NCI-H2196 (cell line): ENCODE results near the gene GPR78.
"Not testable (repeated sequence)": the region's sequence is repeated elsewhere in the genome, so short reads cannot be mapped to it uniquely, and the experiment has no call there.

Source experiments
- DNase-seq: peaks from one replicate; lab custom pipeline; 2025; ENCODE audit not compliant: unreplicated experiment; lab: John Stamatoyannopoulos, UW

Gene GPR78

DNA sequence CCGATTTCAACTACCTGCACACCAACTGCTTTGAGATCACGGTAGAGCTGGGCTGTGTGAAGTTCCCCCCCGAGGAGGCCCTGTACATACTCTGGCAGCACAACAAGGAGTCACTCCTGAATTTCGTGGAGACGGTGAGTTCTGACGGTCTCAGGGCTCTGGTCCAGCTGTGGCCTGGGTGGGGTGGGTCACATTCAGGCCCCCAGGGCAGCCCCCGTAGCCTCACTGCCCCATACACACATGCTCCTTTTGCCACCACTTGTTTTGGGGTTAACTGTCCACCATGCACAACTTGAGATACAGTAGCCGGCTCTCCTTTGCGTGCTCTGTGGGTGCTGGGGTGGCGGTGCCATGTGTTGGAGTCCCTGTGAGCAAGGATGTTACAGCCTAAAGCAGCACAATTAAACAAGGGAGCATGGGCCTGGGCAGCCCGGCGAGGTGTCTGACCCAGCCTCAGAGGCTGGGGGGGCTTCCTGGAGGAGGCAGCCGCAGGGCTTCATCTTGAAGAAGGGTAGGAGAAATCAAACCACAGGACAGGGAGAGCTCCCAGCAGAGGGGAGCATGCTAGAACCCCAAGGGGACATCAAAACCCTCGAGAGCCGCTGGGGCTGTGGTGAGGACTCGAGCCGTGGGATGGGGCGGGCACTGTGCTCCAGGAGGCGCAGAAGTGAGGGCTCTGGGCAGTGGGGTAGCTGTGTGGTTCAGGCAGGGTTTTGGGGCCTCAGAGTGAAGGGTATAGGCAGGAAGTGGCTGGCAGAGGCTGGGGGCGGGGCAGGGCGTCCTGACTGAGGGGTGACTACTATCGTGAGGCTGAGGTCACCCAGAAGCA is 34.4 kb downstream of the GPR78 start:
- DNase-seq = no peak

DNA sequence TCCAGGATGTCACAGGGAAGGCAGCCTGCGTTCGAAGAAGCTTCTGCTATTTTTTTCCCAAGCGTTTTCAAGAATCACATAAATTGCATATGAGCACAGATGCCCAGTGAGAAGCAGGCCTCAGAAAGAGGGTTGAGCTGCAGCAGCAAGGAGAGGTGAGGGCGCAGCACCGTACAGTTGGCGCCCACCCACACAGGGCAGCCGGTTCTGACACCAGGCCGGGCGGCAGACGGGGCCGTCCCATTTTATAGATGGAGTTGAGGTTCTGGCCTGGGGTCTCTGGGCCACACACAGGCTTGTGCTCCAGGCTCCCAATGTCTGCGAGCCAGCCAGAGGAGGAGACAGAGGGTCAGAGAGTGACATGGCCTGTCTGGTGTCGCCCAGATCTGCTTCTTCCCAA is 35.2 kb downstream of the GPR78 start:
- DNase-seq = no peak

DNA sequence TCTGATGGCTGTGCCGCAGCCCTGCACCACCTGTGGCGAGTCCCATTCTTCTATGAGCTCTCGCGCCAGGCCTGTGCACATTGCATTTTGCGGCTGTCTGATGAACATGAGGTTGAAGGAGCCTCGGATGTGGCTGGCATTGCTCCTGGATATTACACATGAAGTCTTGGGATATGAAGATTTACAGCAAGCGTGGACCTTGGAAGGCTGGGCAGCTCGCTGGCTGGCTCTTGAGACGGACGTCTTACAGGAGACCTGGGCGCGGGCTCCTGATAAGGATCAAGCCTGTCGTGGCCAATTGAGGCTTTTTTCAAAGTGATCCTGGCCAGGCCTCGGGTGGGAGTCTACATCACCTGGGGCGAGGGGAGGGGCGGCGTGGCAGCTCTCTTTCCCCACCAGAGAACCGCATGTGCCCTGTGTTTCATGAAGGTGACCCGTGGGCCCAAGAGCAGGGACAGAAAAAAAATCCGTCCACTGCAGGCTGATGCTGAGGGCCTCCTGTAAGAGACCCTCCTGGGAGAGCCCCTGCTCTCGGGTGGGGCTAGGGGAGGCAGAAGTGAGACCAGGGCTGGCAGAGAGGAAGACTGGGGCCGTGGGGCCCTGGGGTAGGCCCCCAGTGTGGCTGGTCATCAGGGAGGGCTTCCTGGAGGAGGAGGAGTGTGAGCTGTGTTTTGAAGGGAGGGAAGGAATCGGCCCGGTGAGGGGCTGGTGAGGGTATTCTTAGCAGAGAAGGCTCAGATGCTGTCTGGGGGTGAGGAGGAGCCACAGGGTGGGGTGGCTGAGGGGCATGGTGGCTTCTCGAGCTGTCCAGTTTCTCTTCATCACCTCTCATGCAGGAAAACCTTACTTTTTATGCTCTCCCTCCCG is 36.0 kb downstream of the GPR78 start:
- no peak for DNase-seq

DNA sequence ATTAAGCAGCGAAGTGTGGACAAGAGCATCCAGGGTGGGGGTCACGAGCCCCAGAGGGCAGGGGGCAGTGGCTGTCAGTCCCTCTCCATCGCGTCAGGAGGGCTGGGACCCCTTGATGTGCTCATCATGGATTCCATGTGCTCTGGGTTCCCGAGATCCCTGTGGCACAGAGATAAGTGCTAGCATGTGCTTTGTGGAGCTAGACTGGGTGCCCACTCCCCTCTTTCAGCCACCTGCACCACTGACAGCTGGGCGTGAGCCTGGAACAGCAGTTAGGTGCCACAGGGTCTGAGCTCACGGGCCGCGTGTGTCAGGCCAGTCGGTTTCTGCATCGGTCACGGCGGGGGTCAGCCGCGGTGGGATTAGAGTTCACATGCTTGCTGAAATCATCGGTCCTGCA is 36.6 kb downstream of the GPR78 start:
- no peak for DNase-seq

DNA sequence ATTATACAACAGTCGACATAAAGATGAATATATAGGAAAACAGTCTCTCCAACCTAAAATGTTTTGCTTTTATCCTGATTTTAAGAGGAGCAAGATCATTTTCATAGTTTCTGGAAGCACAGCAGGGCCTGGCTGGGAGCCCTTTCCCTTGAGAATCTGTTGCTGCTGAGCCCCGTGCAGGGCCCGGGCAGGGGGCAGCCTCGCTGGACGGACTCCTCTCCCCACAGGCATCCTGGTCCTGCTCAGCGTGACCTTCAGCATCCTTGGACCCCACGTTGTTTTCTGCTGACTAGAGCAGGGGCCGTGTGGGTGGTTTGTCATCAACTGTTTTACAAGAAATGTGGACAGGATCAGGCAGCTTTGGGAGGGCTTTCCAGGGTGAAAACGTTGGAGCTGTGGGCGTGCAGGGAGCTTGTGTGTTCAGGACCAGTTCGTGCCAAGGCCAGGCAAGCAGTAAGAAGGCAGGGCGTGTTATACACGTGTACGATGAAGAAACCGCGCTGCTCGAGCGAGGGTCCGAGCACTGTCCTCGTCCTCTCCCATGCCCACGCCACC is 37.4 kb downstream of the GPR78 start:
- no peak for DNase-seq

DNA sequence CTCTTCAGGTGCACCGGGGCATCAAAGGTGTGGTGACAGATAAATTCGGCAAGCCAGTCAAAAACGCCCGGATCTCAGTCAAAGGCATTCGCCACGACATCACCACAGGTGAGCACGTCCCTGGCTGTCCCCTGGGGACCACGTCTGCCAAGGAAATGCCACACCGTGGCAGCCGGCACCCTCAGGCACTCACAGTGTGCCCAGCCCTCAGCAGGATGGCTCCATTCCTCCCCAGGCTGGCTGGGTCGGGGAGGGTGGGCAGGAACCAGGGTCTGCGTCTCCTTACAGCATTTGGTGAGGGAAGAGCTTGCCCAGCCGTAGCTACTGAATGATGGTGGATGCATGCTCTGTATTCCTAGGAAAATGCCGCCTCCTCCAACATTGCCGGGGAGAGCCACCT is 38.2 kb downstream of the GPR78 start:
- no peak for DNase-seq

DNA sequence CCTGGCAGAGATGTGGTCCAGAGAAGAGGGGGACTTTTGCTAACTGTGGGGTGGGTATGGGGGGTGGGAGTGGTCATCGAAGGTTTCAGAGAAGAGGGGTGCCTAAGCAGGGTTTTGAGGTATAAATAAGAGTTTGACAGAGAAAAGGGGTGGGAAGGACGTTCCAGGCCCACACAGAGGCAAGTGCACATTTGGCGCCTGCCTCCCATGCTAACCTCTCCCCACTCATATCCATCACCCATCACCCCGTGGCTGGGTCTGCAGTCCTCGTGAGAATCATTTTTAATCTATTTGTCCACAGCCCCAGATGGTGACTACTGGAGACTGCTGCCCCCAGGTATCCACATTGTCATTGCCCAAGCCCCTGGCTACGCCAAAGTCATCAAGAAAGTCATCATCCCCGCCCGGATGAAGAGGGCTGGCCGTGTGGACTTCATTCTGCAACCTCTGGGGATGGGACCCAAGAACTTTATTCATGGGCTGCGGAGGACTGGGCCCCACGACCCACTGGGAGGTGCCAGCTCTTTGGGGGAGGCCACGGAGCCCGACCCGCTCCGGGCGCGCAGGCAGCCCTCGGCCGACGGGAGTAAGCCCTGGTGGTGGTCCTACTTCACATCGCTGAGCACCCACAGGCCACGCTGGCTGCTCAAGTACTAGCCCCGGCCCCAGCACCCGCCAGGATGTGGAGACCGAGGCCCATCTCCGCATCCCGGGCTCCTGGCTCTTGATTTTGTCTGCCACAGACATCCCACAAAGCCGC is 38.9 kb downstream of the GPR78 start:
- DNase-seq = no peak

DNA sequence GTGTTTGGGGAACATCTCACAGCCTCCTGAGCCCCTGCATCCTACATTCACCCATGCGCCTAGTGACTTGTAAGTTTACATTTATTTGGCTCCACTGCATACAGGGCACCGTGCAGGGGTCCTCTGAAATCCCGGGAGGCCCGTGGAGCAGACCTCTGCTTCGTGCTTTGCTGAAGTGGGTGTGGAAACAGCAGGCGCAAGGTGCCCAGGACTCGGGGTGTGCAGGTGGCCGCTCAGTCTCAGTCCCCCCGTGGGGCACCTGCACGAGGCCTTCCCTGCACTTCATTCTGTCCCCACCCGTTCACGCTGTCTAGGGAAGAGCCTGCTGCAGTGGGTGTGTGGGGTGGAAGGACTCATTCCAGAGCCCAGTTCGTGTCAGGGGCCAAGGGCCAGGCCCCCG is 40.9 kb downstream of the GPR78 start:
- not testable (repeated sequence) for DNase-seq

DNA sequence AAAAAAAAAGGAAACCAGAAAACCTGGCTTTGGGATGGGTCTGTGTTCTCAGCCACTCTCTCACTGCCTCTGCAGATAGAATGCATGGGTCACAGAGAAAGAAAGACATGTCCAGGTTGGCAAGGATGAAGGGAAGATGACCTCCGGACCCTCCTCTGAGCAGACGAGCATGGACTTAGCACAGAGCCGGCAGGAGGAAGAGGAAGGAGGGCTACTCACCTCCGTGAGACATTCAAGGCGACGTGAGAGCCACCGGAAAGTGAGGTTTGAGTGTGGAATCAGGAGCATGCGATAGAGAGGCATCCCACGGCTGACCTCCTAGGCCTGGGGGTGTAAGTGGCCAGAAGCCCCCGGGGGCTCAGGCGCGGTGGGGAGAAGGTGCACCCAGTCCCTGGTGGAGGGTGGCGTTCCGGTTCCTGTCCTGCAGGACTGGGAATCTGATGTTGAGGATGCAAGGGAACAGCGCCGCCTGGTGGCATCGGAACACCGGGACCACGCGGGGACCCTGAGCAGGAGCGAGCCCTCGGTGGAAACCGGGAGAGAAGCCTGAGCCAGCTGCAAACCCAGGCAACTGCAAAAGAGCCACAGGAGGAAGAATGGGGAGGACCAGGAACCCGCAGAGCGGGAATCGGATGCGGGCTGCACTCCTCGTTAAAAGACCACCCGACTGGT is 44.5 kb downstream of the GPR78 start:
- DNase-seq = not testable (repeated sequence)

DNA sequence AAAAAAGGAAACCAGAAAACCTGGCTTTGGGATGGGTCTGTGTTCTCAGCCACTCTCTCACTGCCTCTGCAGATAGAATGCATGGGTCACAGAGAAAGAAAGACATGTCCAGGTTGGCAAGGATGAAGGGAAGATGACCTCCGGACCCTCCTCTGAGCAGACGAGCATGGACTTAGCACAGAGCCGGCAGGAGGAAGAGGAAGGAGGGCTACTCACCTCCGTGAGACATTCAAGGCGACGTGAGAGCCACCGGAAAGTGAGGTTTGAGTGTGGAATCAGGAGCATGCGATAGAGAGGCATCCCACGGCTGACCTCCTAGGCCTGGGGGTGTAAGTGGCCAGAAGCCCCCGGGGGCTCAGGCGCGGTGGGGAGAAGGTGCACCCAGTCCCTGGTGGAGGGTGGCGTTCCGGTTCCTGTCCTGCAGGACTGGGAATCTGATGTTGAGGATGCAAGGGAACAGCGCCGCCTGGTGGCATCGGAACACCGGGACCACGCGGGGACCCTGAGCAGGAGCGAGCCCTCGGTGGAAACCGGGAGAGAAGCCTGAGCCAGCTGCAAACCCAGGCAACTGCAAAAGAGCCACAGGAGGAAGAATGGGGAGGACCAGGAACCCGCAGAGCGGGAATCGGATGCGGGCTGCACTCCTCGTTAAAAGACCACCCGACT is 50.2 kb downstream of the GPR78 start:
- DNase-seq = not testable (repeated sequence)

DNA sequence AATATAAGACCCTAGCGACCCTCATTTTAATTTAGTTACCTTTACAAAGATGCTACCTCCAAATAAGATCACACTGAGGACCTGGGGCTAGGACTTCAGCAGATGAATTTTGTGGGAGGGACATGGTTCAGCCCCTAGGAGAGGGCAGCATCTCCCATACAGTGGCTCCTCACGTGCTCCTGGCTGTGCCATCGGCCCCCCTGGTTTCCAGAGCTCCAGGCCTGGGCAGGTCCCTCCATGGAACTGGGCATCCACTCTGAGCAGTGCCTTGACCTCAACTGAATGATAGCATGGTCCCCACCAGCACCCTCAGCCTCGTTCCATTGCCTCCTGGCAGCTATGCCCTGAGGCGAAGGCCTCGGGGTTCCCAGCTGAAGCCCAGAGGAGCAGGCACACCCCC is 51.7 kb downstream of the GPR78 start:
- DNase-seq = not testable (repeated sequence)

DNA sequence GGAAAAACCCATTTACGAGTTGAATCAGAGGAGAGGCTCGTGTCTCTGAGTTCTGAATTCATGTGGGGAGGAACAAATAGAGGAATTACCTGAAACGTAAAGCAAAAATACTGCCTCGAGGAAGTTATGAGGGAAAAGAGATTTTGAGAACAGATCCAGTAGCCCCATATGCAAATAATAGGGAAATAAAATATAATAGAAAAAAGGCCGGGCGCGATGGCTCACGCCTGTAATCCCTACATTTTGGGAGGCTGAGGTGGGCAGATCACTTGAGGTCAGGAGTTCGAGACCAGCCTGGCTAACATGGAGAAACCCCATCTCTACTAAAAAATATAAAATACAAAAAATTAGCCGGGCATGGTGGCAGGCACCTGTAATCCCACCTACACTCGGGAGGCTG is 54.6 kb downstream of the GPR78 start:
- not testable (repeated sequence) for DNase-seq

DNA sequence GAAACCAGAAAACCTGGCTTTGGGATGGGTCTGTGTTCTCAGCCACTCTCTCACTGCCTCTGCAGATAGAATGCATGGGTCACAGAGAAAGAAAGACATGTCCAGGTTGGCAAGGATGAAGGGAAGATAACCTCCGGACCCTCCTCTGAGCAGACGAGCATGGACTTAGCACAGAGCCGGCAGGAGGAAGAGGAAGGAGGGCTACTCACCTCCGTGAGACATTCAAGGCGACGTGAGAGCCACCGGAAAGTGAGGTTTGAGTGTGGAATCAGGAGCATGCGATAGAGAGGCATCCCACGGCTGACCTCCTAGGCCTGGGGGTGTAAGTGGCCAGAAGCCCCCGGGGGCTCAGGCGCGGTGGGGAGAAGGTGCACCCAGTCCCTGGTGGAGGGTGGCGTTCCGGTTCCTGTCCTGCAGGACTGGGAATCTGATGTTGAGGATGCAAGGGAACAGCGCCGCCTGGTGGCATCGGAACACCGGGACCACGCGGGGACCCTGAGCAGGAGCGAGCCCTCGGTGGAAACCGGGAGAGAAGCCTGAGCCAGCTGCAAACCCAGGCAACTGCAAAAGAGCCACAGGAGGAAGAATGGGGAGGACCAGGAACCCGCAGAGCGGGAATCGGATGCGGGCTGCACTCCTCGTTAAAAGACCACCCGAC is 55.8 kb downstream of the GPR78 start:
- DNase-seq = not testable (repeated sequence)
